OCI-LY1 (cell line): Measurements from ENCODE around the gene TCF7.

Source experiments
- H2AFZ ChIP-seq: fragments of 200-600 bp; sonication (generic), shearing (Covaris generic); 2 replicates; pipeline ENCODE4 v1.6.0; 2014; ENCODE audit warnings: antibody characterized with exemption, mild to moderate bottlenecking, low read length
- H3F3A ChIP-seq: fragments of 200-600 bp; sonication (generic), shearing (Covaris generic); 2 replicates; pipeline ENCODE4 v1.6.0; 2014; ENCODE audit warnings: mild to moderate bottlenecking, antibody characterized with exemption, low read length, moderate library complexity; ENCODE audit not compliant: insufficient read depth
- H3K27ac ChIP-seq: fragments of 200-600 bp; sonication (generic); 2 replicates; pipeline ENCODE4 v1.5.1; 2014; ENCODE audit warnings: low read length, mixed run types, mild to moderate bottlenecking, low read depth; ENCODE audit not compliant: poor library complexity, severe bottlenecking
- H3K27me3 ChIP-seq: fragments of 200-600 bp; sonication (generic); 2 replicates; pipeline ENCODE4 v1.6.0; 2014; ENCODE audit warnings: antibody characterized with exemption, mild to moderate bottlenecking, low read length, moderate library complexity; ENCODE audit not compliant: insufficient read depth
- H3K36me3 ChIP-seq: fragments of 200-600 bp; sonication (generic); 2 replicates; pipeline ENCODE4 v1.6.1; 2014; ENCODE audit warnings: mild to moderate bottlenecking, antibody characterized with exemption, low read length, moderate library complexity, mixed read lengths; ENCODE audit not compliant: insufficient read depth
- H3K4me1 ChIP-seq: fragments of 200-600 bp; sonication (generic); 2 replicates; pipeline ENCODE4 v1.5.1; 2014; ENCODE audit warnings: mild to moderate bottlenecking, low read length, moderate library complexity; ENCODE audit not compliant: insufficient read depth, severe bottlenecking
- H3K4me2 ChIP-seq: fragments of 200-600 bp; sonication (generic), shearing (Covaris generic); 2 replicates; pipeline ENCODE4 v1.6.1; 2014; ENCODE audit warnings: low read length
- H3K4me3 ChIP-seq: fragments of 200-600 bp; sonication (generic); 2 replicates; pipeline ENCODE4 v1.5.1; 2014; ENCODE audit warnings: low read length, low read depth, mild to moderate bottlenecking, mixed read lengths; ENCODE audit not compliant: poor library complexity, severe bottlenecking
- H3K79me2 ChIP-seq: fragments of 200-600 bp; shearing (Covaris generic); 2 replicates; pipeline ENCODE4 v1.6.1; 2016; ENCODE audit warnings: mixed run types, low read length, mixed read lengths; ENCODE audit not compliant: insufficient read depth
- H3K9ac ChIP-seq: fragments of 200-600 bp; sonication (generic), shearing (Covaris generic); 2 replicates; pipeline ENCODE4 v1.6.1; 2014; ENCODE audit warnings: mild to moderate bottlenecking, low read length, mixed read lengths
- H3K9me2 ChIP-seq: fragments of 200-600 bp; sonication (generic), shearing (Covaris generic); 2 replicates; pipeline ENCODE4 v1.6.1; 2014; ENCODE audit warnings: low read depth, mild to moderate bottlenecking, low read length, mixed read lengths
- H3K9me3 ChIP-seq: fragments of 200-600 bp; shearing (Covaris generic); 2 replicates; pipeline ENCODE4 v1.6.1; 2014; ENCODE audit warnings: low read length, mixed read lengths
- H4K20me1 ChIP-seq: fragments of 200-600 bp; sonication (generic), shearing (Covaris generic); 2 replicates; pipeline ENCODE4 v1.6.0; 2016; ENCODE audit warnings: mild to moderate bottlenecking, low read length; ENCODE audit not compliant: insufficient read depth
- EZH2 ChIP-seq: fragments of 200-600 bp; sonication (generic), shearing (Covaris generic); IDR thresholded peaks from 2 replicates; pipeline ENCODE4 v1.8.0; 2017; ENCODE audit warnings: borderline replicate concordance, mixed run types, mild to moderate bottlenecking, antibody characterized with exemption, low read length, moderate library complexity, mixed read lengths
- TF ChIP-seq, protein P1 (sequence below): fragments of 200-600 bp; sonication (generic), shearing (Covaris generic); IDR thresholded peaks from 2 replicates; pipeline ENCODE4 v1.5.1; 2017; ENCODE audit warnings: mild to moderate bottlenecking, antibody characterized with exemption, low read length, moderate library complexity, mixed read lengths

The TCF7 gene

DNA sequence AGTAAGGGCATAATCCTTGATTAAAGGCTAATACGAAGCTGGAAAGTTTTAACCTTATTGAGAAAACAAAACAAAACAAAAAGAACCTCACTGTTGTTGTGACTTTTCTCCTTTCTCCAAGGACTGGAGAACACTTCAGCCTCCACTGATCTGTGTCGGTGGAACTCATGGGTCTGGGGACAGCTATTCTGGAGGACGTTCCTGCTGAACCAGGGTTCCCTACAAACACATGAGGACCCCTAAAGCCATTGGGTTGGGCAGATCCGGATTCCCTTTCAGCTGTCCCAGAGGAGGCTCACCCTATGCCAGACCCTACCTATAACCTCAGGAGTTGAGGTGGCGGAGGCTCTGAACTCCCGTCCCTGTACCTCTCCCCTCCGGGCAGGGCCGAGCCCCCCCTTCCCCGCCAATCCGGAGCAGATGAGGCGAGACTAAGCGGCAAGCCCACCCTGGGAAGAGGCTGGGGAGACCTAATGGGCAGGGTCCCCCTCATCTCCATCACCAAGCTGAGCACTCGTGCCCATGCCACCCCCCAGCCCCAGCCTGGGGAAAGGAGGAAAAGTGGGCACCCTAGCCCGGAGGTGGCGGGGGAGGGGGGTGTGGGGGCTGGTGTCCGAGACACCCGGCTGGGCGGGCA is 1.6 kb upstream of the TCF7 start:
- no peak for TF ChIP-seq EZH2
- TF ChIP-seq, protein P1, sequence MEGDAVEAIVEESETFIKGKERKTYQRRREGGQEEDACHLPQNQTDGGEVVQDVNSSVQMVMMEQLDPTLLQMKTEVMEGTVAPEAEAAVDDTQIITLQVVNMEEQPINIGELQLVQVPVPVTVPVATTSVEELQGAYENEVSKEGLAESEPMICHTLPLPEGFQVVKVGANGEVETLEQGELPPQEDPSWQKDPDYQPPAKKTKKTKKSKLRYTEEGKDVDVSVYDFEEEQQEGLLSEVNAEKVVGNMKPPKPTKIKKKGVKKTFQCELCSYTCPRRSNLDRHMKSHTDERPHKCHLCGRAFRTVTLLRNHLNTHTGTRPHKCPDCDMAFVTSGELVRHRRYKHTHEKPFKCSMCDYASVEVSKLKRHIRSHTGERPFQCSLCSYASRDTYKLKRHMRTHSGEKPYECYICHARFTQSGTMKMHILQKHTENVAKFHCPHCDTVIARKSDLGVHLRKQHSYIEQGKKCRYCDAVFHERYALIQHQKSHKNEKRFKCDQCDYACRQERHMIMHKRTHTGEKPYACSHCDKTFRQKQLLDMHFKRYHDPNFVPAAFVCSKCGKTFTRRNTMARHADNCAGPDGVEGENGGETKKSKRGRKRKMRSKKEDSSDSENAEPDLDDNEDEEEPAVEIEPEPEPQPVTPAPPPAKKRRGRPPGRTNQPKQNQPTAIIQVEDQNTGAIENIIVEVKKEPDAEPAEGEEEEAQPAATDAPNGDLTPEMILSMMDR, result no peak
- Histone ChIP-seq H3K9me2 (no peaks in the 10 kb centered on the region), H3K27me3 (no peaks in the 10 kb centered on the region), H3K4me3 (no peak overlapping the region), H3K36me3 (no peaks in the 10 kb centered on the region), H3K4me1 (peaks cover 6% of the 10 kb centered on the region), H3K9me3 (no peaks in the 10 kb centered on the region), H4K20me1 (no peaks in the 10 kb centered on the region), H3F3A (no peaks in the 10 kb centered on the region), H3K27ac (no peak overlapping the region), H3K9ac (no peak overlapping the region), H3K4me2 (no peak overlapping the region), H3K79me2 (no peaks in the 10 kb centered on the region), H2AFZ (no peak overlapping the region)

DNA sequence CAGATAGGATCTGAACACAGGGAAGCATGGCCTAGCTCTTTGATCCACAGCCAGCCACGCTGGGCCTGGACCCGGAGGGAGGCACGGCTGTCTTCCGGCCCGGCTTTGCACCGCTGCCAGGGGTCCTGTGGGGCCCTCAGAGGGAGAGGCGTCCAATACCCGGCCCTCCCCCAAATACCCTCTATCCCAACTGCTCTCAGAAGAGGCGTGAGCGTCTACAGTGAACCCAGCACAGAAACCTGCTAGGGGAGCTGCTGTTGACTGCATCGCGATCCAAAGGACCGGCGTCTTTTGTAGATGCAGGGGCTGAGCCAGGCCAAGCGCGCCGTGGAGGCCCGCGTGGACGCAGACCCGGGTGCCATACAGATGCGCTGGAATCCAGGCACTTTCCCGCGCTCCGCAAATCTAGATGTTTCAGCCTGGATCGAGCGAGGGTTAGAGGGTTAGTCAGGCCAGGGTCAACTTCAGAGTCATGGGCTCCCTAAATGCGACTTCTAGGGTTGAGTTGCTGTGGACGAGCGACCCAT is 1.1 kb upstream of the TCF7 start:
- Histone ChIP-seq H3K4me3 (no peak overlapping the region), H3F3A (no peaks in the 10 kb centered on the region)

DNA sequence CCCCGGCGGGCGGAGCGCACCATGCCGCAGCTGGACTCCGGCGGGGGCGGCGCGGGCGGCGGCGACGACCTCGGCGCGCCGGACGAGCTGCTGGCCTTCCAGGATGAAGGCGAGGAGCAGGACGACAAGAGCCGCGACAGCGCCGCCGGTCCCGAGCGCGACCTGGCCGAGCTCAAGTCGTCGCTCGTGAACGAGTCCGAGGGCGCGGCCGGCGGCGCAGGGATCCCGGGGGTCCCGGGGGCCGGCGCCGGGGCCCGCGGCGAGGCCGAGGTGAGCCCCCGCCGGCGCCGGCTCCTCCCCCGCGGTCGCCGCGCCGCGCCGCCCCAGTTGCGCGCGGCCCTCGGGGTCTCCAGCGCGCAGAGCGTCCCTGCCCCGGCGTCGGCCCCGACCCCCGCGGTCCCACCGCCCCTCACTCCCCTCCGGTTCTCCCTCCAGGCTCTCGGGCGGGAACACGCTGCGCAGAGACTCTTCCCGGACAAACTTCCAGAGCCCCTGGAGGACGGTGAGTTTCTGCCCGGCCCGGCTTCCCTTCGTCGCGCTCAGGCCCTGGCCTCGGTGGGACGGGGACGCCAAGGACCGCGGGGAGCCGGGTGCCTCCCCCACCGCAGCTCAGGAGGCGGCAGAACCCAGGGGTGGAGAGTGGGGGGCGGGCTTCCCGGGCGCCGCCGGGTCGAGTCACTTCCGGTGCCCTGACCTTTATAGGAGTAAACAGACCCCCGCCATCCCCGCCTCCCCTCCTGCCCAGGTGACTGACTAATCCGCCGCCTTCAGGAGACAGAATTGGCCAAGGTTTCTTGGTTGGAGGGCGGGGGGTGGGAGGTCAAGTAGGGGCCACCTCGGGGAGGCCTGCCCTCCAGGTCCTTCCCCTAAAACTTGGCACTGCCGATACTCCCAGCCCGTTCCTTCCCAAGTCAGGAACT is 665 bp downstream of the TCF7 start:
- H3K9me2 ChIP-seq, result no peaks in the 10 kb centered on the region
- H3K79me2 ChIP-seq, result no peaks in the 10 kb centered on the region
- H3K4me2 ChIP-seq, result peak overlapping the region; percentile 51
- no peak overlapping the region for H3K27ac ChIP-seq
- no peaks in the 10 kb centered on the region for H3K36me3 ChIP-seq
- H4K20me1 ChIP-seq, result no peaks in the 10 kb centered on the region
- no peak for TF ChIP-seq EZH2
- TF ChIP-seq, protein P1, result no peak
- no peaks in the 10 kb centered on the region for H3K27me3 ChIP-seq
- H3K4me3 ChIP-seq, result peak overlapping the region; percentile 52
- H3F3A ChIP-seq, result no peaks in the 10 kb centered on the region
- no peaks in the 10 kb centered on the region for H3K9me3 ChIP-seq
- H3K4me1 ChIP-seq, result peaks cover 6% of the 10 kb centered on the region
- H3K9ac ChIP-seq, result no peak overlapping the region
- no peak overlapping the region for H2AFZ ChIP-seq

More for the DNA sequence above, 1.1 kb upstream of the TCF7 start:
- no peaks in the 10 kb centered on the region for H3K36me3 ChIP-seq
- no peaks in the 10 kb centered on the region for H4K20me1 ChIP-seq
- H3K79me2 ChIP-seq, result no peaks in the 10 kb centered on the region
- no peak overlapping the region for H2AFZ ChIP-seq
- 0 out of 2 replicates have a peak overlapping the region, but pooled peaks have one; percentile 92 for H3K4me2 ChIP-seq
- no peak overlapping the region for H3K9ac ChIP-seq
- H3K9me3 ChIP-seq, result no peaks in the 10 kb centered on the region
- TF ChIP-seq, protein P1, result no peak
- TF ChIP-seq EZH2, result no peak
- H3K9me2 ChIP-seq, result no peaks in the 10 kb centered on the region
- H3K27ac ChIP-seq, result no peak overlapping the region
- peaks cover 6% of the 10 kb centered on the region for H3K4me1 ChIP-seq
- H3K27me3 ChIP-seq, result no peaks in the 10 kb centered on the region
